Activated T-helper 2 cell treated with anti-CD3 and anti-CD28 coated beads, Interferon-gamma antibody, Interleukin-2, Interleukin-4, amounts not matched to agents 10 μg/mL and 5 μg/mL and 100 μg/mL, durations not matched to agents 14 hours and 24 hours and 36 hours (primary cell): ENCODE data around the gene PIP5K1B. TPM values are rescaled to one million over a fixed set of nuclear protein-coding genes. Genes with fewer than 3 reads are reported as not detected.

Experiments
- DNase-seq: peaks from one replicate; pipeline ENCODE4 v3.0.0; 2021; ENCODE audit warnings: low spot score
- H3K27ac Mint-ChIP-seq: one replicate; pipeline ENCODE4 v1.8.0; 2021; ENCODE audit warnings: mixed read lengths
- H3K27me3 Mint-ChIP-seq: one replicate; pipeline ENCODE4 v1.8.0; 2021; ENCODE audit warnings: low read depth, mixed read lengths
- H3K36me3 Mint-ChIP-seq: one replicate; pipeline ENCODE4 v1.8.0; 2021; ENCODE audit warnings: low read depth, mixed read lengths
- H3K4me1 Mint-ChIP-seq: one replicate; pipeline ENCODE4 v1.8.0; 2021; ENCODE audit warnings: low read depth, mixed read lengths
- H3K4me3 Mint-ChIP-seq: one replicate; pipeline ENCODE4 v1.8.0; 2021; ENCODE audit warnings: low read depth, mild to moderate bottlenecking, moderate library complexity, mixed read lengths
- H3K9me3 Mint-ChIP-seq: one replicate; pipeline ENCODE4 v1.8.0; 2021; ENCODE audit warnings: mixed read lengths
- intact Hi-C: fragments of 100-400 bp; cut with micrococcal nuclease; formaldehyde crosslinking; loops from one replicate; pipeline ENCODE4 v1.15.1; 2023
- total RNA-seq: library from RNA; stranded (reverse); gene quantifications from 2 replicates; pipeline ENCODE4 v1.2.3, GENCODE V29; 2022

The PIP5K1B gene
- total RNA-seq, 1 donor from 2014 or later, result 76.2 TPM

- intact Hi-C loops, result loop anchor here (1.0 to 5.0 kb wide), 7 partner anchors 10 to 322 kb away; partner anchors contain the start of gene FXN
- Mint-ChIP-seq H3K4me3 (peak overlapping the region; percentile 64), H3K27ac (peak overlapping the region; percentile 89), H3K27me3 (no peaks in the 10 kb centered on the region), H3K36me3 (peaks cover 66% of the 10 kb centered on the region), H3K4me1 (peaks cover 58% of the 10 kb centered on the region), H3K9me3 (peaks cover 11% of the 10 kb centered on the region)
- no peak for DNase-seq
Observed at GRCh38 chr9:68973619-68974018, 268.6 kb downstream of the PIP5K1B start.

- Mint-ChIP-seq H3K9me3 (peaks cover 11% of the 10 kb centered on the region), H3K4me1 (peaks cover 66% of the 10 kb centered on the region), H3K27ac (peak overlapping the region; percentile 89), H3K27me3 (no peaks in the 10 kb centered on the region), H3K4me3 (peak overlapping the region; percentile 64), H3K36me3 (peaks cover 65% of the 10 kb centered on the region)
- DNase-seq, result peak; percentile 28
- intact Hi-C loops, result loop anchor here (1.0 to 5.0 kb wide), 7 partner anchors 9 to 323 kb away; partner anchors contain the start of gene FXN
Observed at GRCh38 chr9:68974431-68974830, 269.4 kb downstream of the PIP5K1B start.

- H3K4me3 Mint-ChIP-seq, result peak overlapping the region; percentile 64
- no peak for DNase-seq
- H3K27ac Mint-ChIP-seq, result peak overlapping the region; percentile 87
- H3K4me1 Mint-ChIP-seq, result peaks cover 68% of the 10 kb centered on the region
- peaks cover 11% of the 10 kb centered on the region for H3K9me3 Mint-ChIP-seq
- H3K36me3 Mint-ChIP-seq, result peaks cover 63% of the 10 kb centered on the region
- no peaks in the 10 kb centered on the region for H3K27me3 Mint-ChIP-seq
- intact Hi-C loops, result loop anchor here (1.0 to 5.0 kb wide), 8 partner anchors 8 to 324 kb away; partner anchors contain the start of gene FXN
Observed at GRCh38 chr9:68974901-68975300, 269.9 kb downstream of the PIP5K1B start.

DNA sequence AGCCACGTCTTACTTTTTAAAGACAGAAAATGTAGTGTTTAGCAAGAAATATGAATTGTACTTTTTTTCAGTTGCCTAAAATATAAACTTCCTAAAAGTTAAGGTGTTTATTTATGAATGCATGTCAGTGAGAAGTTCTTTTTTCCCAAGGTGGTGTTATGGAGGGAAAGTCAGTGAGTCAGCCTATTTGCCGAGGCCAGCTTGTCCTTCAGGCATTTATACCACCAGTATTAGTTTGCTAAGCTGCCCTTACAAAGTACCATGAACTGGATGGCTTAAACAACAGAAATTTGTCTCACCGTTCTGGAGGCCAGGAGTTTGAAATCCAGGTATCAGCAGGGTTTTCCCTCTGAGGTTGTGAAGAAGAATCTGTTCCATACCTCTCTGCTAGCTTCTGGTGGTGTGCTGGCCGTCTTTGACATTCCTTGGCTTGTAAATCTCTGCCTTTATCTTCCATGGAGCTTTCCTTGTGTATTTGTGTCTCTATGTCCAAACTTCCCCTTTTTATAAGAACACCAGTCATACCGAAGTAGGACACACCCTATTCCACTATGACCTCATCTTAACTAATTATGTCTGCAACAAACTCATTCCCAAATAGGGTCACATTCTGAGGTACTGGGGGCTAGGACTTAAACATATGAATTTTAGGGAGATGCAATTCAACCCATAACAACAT, 270.5 kb downstream of the PIP5K1B start:
- Mint-ChIP-seq H3K4me1 (peaks cover 71% of the 10 kb centered on the region), H3K36me3 (peaks cover 60% of the 10 kb centered on the region), H3K27me3 (no peaks in the 10 kb centered on the region), H3K27ac (peak overlapping the region; percentile 87), H3K4me3 (peak overlapping the region; percentile 78), H3K9me3 (peaks cover 11% of the 10 kb centered on the region)
- intact Hi-C loops, result loop anchor here (5.0 kb wide), 1 partner anchor 52 kb away; no protein-coding TSS in a partner anchor
- DNase-seq, result no peak

GRCh38 chr9:68978066-68978465, 273.0 kb downstream of the PIP5K1B start:
- intact Hi-C loops, result loop anchor here (5.0 kb wide), 1 partner anchor 49 kb away; no protein-coding TSS in a partner anchor

GRCh38 chr9:68978501-68978900, 273.5 kb downstream of the PIP5K1B start:
- DNase-seq, result no peak
- intact Hi-C loops, result loop anchor here (5.0 kb wide), 1 partner anchor 49 kb away; no protein-coding TSS in a partner anchor
- H3K36me3 Mint-ChIP-seq, result peaks cover 45% of the 10 kb centered on the region
- H3K9me3 Mint-ChIP-seq, result peaks cover 3% of the 10 kb centered on the region
- no peak overlapping the region for H3K4me3 Mint-ChIP-seq
- H3K4me1 Mint-ChIP-seq, result peaks cover 75% of the 10 kb centered on the region
- peak overlapping the region; percentile 90 for H3K27ac Mint-ChIP-seq
- H3K27me3 Mint-ChIP-seq, result no peaks in the 10 kb centered on the region

More at GRCh38 chr9:68978066-68978465, 273.0 kb downstream of the PIP5K1B start:
- Mint-ChIP-seq H3K36me3 (peaks cover 48% of the 10 kb centered on the region), H3K27ac (peak overlapping the region; percentile 66), H3K9me3 (peaks cover 3% of the 10 kb centered on the region), H3K4me1 (peaks cover 75% of the 10 kb centered on the region), H3K27me3 (no peaks in the 10 kb centered on the region), H3K4me3 (no peak overlapping the region)
- DNase-seq, result no peak

DNA sequence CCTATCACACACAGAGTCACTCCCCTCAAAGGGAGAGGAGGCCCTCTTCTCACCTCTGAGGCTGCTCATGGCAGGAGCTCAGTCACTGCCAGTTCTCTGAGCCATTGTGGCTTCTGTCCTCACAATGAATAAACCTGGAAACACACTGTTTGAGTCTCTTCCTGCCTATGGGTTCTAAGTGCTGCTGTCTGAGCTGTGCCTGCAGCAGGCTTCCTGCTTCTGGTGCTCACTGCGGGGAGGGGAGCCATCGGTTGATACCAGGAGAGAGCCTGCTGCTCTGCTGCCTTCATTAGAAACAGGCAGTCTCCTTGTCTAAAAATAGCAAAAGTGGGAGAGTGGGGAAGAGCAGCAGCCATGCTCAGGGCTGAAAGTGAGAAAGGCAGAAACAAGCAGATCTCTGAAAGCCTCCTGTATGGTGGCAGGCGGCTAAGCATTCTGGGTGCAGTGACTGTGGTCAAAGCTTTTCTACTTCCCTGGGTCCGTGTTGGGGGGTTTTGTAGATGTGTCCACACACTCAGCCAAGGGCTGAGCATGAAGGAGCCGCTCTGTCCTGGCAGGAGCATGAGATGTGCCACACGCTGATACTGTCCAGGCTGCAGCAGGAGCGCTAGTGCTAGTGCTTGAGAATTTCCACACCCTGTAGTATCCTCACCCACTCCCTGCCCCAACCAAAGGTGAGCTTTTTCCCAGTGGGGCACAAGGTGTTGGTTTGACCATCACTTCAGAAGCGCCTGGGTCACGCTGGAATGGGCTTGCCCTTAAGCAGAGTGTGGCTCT, 274.7 kb downstream of the PIP5K1B start:
- peaks cover 76% of the 10 kb centered on the region for H3K4me1 Mint-ChIP-seq
- peaks cover 3% of the 10 kb centered on the region for H3K9me3 Mint-ChIP-seq
- H3K27ac Mint-ChIP-seq, result peak overlapping the region; percentile 90
- no peaks in the 10 kb centered on the region for H3K27me3 Mint-ChIP-seq
- H3K36me3 Mint-ChIP-seq, result peaks cover 39% of the 10 kb centered on the region
- intact Hi-C loops, result loop anchor here (1.0 to 5.0 kb wide), 2 partner anchors 27 to 48 kb away; no protein-coding TSS in a partner anchor
- H3K4me3 Mint-ChIP-seq, result peak overlapping the region; percentile 55
- peak; percentile 41 for DNase-seq

- Mint-ChIP-seq H3K4me1 (peaks cover 75% of the 10 kb centered on the region), H3K36me3 (peaks cover 41% of the 10 kb centered on the region), H3K27me3 (no peaks in the 10 kb centered on the region), H3K4me3 (no peak overlapping the region), H3K9me3 (peaks cover 3% of the 10 kb centered on the region), H3K27ac (peak overlapping the region; percentile 67)
- no peak for DNase-seq
- intact Hi-C loops, result no loop called here
Observed at GRCh38 chr9:68980341-68980914, 275.4 kb downstream of the PIP5K1B start.

DNA sequence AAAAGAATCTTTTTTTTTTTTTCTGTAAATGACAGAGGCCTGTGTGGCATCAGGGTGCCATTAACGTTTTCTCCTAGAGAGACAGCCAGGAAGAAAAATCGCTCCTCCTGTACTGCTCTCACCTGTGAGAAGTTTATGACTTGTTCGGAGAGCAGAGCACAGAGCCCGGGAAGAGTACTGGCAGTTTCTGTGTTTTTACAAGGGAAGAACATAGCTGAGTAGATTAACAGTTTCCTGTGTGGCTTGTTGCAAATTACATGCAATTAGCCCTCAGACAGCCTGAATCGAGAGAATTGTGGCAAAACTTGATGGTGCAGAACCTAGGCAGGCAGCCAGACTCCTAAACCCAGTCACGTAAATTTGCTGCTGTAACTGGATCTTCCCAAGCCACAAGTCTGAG, 276.7 kb downstream of the PIP5K1B start:
- H3K4me3 Mint-ChIP-seq, result no peak overlapping the region
- no peaks in the 10 kb centered on the region for H3K27me3 Mint-ChIP-seq
- H3K27ac Mint-ChIP-seq, result peak overlapping the region; percentile 71

GRCh38 chr9:68983008-68983411, 278.0 kb downstream of the PIP5K1B start:
- intact Hi-C loops, result loop anchor here (1.0 kb wide), 1 partner anchor 9 kb away; no protein-coding TSS in a partner anchor
- Mint-ChIP-seq H3K9me3 (peaks cover 3% of the 10 kb centered on the region), H3K27ac (peak overlapping the region; percentile 78), H3K4me1 (peaks cover 69% of the 10 kb centered on the region), H3K36me3 (peaks cover 32% of the 10 kb centered on the region), H3K27me3 (no peaks in the 10 kb centered on the region), H3K4me3 (no peak overlapping the region)
- no peak for DNase-seq

More for the DNA sequence above, 276.7 kb downstream of the PIP5K1B start:
- peaks cover 3% of the 10 kb centered on the region for H3K9me3 Mint-ChIP-seq
- intact Hi-C loops, result no loop called here
- H3K4me1 Mint-ChIP-seq, result peaks cover 72% of the 10 kb centered on the region
- DNase-seq, result no peak
- H3K36me3 Mint-ChIP-seq, result peaks cover 37% of the 10 kb centered on the region

- Mint-ChIP-seq H3K4me1 (peaks cover 63% of the 10 kb centered on the region), H3K27me3 (no peaks in the 10 kb centered on the region), H3K27ac (peak overlapping the region; percentile 78), H3K36me3 (peaks cover 28% of the 10 kb centered on the region), H3K4me3 (no peak overlapping the region), H3K9me3 (no peaks in the 10 kb centered on the region)
- intact Hi-C loops, result loop anchor here (1.0 kb wide), 1 partner anchor 9 kb away; no protein-coding TSS in a partner anchor
- DNase-seq, result no peak
Observed at GRCh38 chr9:68983522-68984424, 278.7 kb downstream of the PIP5K1B start.
